GM19328 (cell line): ENCODE data around the gene AKR1E2.
A peak's percentile ranks its signal among the peaks of the same experiment; 100 is the strongest.

Source experiments
- ATAC-seq: cut with Tn5 transposase; IDR thresholded peaks from one replicate; pipeline ENCODE4 v1.9.1; 2021; ENCODE audit warnings: mild to moderate bottlenecking, moderate library complexity; ENCODE audit not compliant: unreplicated experiment

Gene AKR1E2

GRCh38 chr10:4843525-4844180, 17.6 kb downstream of the AKR1E2 start:
- ATAC-seq = no peak

GRCh38 chr10:4844864-4845263, 18.9 kb downstream of the AKR1E2 start:
- no peak for ATAC-seq

GRCh38 chr10:4845766-4846165, 19.8 kb downstream of the AKR1E2 start:
- no peak for ATAC-seq

GRCh38 chr10:4846775-4847174, 20.8 kb downstream of the AKR1E2 start:
- no peak for ATAC-seq

GRCh38 chr10:4847561-4848355, 21.8 kb downstream of the AKR1E2 start:
- ATAC-seq = no peak

GRCh38 chr10:4848356-4849041, 22.5 kb downstream of the AKR1E2 start:
- ATAC-seq = no peak

- no peak for ATAC-seq
Observed at GRCh38 chr10:4849042-4849402, 23.0 kb downstream of the AKR1E2 start.

GRCh38 chr10:4849555-4850242, 23.7 kb downstream of the AKR1E2 start:
- peak; percentile 91 for ATAC-seq

- no peak for ATAC-seq
Observed at GRCh38 chr10:4850397-4850796, 24.4 kb downstream of the AKR1E2 start.

- no peak for ATAC-seq
Observed at GRCh38 chr10:4851176-4851575, 25.2 kb downstream of the AKR1E2 start.

- no peak for ATAC-seq
Observed at GRCh38 chr10:4851846-4852245, 25.8 kb downstream of the AKR1E2 start.

GRCh38 chr10:4865945-4866661, 40.1 kb downstream of the AKR1E2 start:
- no peak for ATAC-seq

- no peak for ATAC-seq
Observed at GRCh38 chr10:4867109-4867519, 41.1 kb downstream of the AKR1E2 start.

GRCh38 chr10:4867520-4868356, 41.7 kb downstream of the AKR1E2 start:
- no peak for ATAC-seq

GRCh38 chr10:4868357-4868657, 42.3 kb downstream of the AKR1E2 start:
- ATAC-seq = no peak

GRCh38 chr10:4882704-4883078, 56.7 kb downstream of the AKR1E2 start:
- no peak for ATAC-seq

GRCh38 chr10:4883079-4883739, 57.2 kb downstream of the AKR1E2 start:
- ATAC-seq = no peak

GRCh38 chr10:4885162-4885561, 59.2 kb downstream of the AKR1E2 start:
- no peak for ATAC-seq

GRCh38 chr10:4887501-4887900, 61.5 kb downstream of the AKR1E2 start:
- ATAC-seq = no peak

GRCh38 chr10:4888236-4888635, 62.2 kb downstream of the AKR1E2 start:
- ATAC-seq = no peak
